ENCODE results near the gene TTLL11. TPM values are rescaled to one million over a fixed set of nuclear protein-coding genes. Genes with fewer than 3 reads are reported as not detected.

Gene TTLL11
- total RNA-seq, 1 experiment from 2014 or later = 1.5 TPM

DNA sequence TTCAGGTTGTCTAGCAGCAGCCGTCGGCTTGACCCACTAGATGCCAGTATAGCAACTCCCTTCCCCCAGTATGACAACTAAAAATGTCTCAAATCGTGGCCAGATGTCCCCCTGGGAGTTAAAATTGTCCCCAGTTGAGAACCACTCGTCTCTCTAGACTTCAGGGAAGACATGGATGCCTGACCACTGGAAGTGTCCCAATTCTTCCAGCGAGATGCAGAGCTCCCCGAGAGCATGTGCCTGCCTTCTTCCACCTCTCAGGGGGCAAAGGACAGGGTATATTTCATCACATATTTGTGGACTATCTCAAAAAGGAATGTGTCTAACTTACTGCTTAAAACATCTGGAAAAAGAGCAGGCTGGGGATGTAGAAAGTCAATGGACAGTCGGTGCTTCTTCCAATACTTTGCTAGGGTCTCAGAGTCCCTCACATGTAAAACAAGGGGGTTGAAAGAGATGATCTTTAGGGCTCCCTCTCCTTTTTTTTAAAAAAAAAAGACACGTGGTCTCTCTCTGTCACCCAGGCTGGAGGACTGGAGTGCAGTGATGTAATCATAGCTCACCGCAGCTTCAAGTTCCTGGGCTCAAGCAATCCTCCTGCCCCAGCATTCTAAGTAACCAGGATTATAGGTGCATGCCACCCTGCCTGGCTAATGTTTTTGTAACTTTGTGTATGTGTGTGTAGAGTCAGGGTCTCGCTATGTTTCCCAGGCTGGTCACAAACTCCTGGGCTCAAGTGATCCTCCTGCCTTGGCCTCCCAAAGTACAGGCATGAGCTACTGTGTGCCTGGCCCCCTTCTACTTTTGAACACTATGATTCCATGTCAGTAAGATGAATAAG lies 251.1 kb downstream of the TTLL11 start:
- H3K9me3 ChIP-seq (ENCODE audit: control insufficient read depth, low read depth, low read length) = no peaks in the 10 kb centered on the region
- H3K23ac ChIP-seq (ENCODE audit: insufficient read length, low read depth, low read length) = no peak overlapping the region
- H4K5ac ChIP-seq (ENCODE audit: insufficient read length, low read depth, low read length) = no peak overlapping the region
- Mint-ChIP-seq H3K36me3 (ENCODE audit: insufficient read depth in 1 of 3, low read depth in 3 of 3) (peaks cover 0 to 8% (median 4%) of the 10 kb centered on the region in 3 experiments; a peak in 3 of 7 replicates), H3K27me3 (ENCODE audit: low read depth) (peaks cover 7% of the 10 kb centered on the region), H3K27ac (no peak overlapping the region), H3K9me3 (peaks cover 14 to 19% of the 10 kb centered on the region in 2 experiments), H3K4me1 (no peaks in the 10 kb centered on the region; a peak in 1 of 4 replicates), H3K4me3 (no peak overlapping the region)
- no peaks in the 10 kb centered on the region for H3K79me2 ChIP-seq (ENCODE audit: insufficient read depth, low read length)
- H2BK5ac ChIP-seq (ENCODE audit: insufficient read length, low read length) = no peak overlapping the region
- H3K18ac ChIP-seq (ENCODE audit: insufficient read length, low read depth, low read length) = no peak overlapping the region
- H3K9ac ChIP-seq (ENCODE audit: extremely low read depth, insufficient read length, low read length) = no peak overlapping the region
- H3K14ac ChIP-seq (ENCODE audit: insufficient read depth, low read length) = no peak overlapping the region
- no peak overlapping the region for H3T11ph ChIP-seq (ENCODE audit: low read length)
- H2BK12ac ChIP-seq (ENCODE audit: insufficient read length, low read depth, low read length) = no peak overlapping the region
- DNase-seq = no peak
- no peak overlapping the region for H3K56ac ChIP-seq (ENCODE audit: insufficient read length, low read depth, low read length)
- no peaks in the 10 kb centered on the region for H4K20me1 ChIP-seq (ENCODE audit: control insufficient read depth, insufficient read depth, insufficient read length)
- H2BK120ac ChIP-seq (ENCODE audit: low read depth, low read length, poor library complexity, severe bottlenecking) = no peak overlapping the region
- no peak overlapping the region for H2BK15ac ChIP-seq (ENCODE audit: low read depth, low read length)
- WGBS (ENCODE audit: extremely low coverage, insufficient read length, low lambda C conversion rate) = no CpG with 5 or more reads among the region's 10 CpGs
- no peak overlapping the region for H4K91ac ChIP-seq (ENCODE audit: insufficient read length, low read depth, low read length)
- no peak overlapping the region for H4K8ac ChIP-seq (replicated peaks; ENCODE audit: insufficient read length, low read depth, low read length)
- H3K23me2 ChIP-seq (ENCODE audit: insufficient read length, low read depth, low read length, poor library complexity, severe bottlenecking) = no peaks in the 10 kb centered on the region
- no peak overlapping the region for H3K4ac ChIP-seq (ENCODE audit: low read depth, low read length)
- H3K27ac ChIP-seq (ENCODE audit: insufficient read length, low read depth, low read length) = no peak overlapping the region
- no peak overlapping the region for H3K4me2 ChIP-seq (ENCODE audit: insufficient read depth, insufficient read length, low read length)
- H2BK20ac ChIP-seq (ENCODE audit: low read depth, low read length, poor library complexity, severe bottlenecking) = no peak overlapping the region
- H3K27me3 ChIP-seq (ENCODE audit: insufficient read depth, low read length) = no peaks in the 10 kb centered on the region
- no peak overlapping the region for H2AK5ac ChIP-seq (ENCODE audit: insufficient read length, low read length)
- H3K4me1 ChIP-seq (ENCODE audit: insufficient read depth, low read length) = no peaks in the 10 kb centered on the region
- TF ChIP-seq, protein P1, sequence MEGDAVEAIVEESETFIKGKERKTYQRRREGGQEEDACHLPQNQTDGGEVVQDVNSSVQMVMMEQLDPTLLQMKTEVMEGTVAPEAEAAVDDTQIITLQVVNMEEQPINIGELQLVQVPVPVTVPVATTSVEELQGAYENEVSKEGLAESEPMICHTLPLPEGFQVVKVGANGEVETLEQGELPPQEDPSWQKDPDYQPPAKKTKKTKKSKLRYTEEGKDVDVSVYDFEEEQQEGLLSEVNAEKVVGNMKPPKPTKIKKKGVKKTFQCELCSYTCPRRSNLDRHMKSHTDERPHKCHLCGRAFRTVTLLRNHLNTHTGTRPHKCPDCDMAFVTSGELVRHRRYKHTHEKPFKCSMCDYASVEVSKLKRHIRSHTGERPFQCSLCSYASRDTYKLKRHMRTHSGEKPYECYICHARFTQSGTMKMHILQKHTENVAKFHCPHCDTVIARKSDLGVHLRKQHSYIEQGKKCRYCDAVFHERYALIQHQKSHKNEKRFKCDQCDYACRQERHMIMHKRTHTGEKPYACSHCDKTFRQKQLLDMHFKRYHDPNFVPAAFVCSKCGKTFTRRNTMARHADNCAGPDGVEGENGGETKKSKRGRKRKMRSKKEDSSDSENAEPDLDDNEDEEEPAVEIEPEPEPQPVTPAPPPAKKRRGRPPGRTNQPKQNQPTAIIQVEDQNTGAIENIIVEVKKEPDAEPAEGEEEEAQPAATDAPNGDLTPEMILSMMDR (conservative IDR thresholded peaks at IDR 0.05) = no peak
- H3K79me1 ChIP-seq (ENCODE audit: insufficient read depth, low read depth, low read length, poor library complexity, severe bottlenecking) = no peaks in the 10 kb centered on the region
- no peak overlapping the region for H2AFZ ChIP-seq (ENCODE audit: low read length)

Measured in H9 (cell line).